Testis (tissue), 3 donors: Measurements from ENCODE around the gene MS4A18. TPM values are rescaled to one million over a fixed set of nuclear protein-coding genes. Genes with fewer than 3 reads are reported as not detected.
A peak's percentile ranks its signal among the peaks of the same experiment; 100 is the strongest.

Experiments
- DNase-seq: peaks from one replicate; pipeline ENCODE4 v3.0.0-alpha.2; 2019
- H3K27ac ChIP-seq, 2 donors: fragments of 200-600 bp; sonication (generic); one replicate each; pipeline ENCODE4 v1.5.1; 2019
- H3K27me3 ChIP-seq: fragments of 200-600 bp; sonication (generic); one replicate; pipeline ENCODE4 v1.5.1; 2019
- H3K36me3 ChIP-seq: fragments of 200-600 bp; sonication (generic); one replicate; pipeline ENCODE4 v1.5.1; 2017; ENCODE audit warnings: low read depth; ENCODE audit errors: missing control alignments
- H3K4me1 ChIP-seq: fragments of 200-600 bp; sonication (generic); one replicate; pipeline ENCODE4 v1.5.1; 2019
- H3K4me3 ChIP-seq, 2 donors: fragments of 200-600 bp; sonication (generic); one replicate each; pipeline ENCODE4 v1.5.1; 2017 to 2019
- H3K9me3 ChIP-seq: fragments of 200-600 bp; sonication (generic); one replicate; pipeline ENCODE4 v1.5.1; 2017
- POLR2A ChIP-seq: fragments of 450-650 bp; IDR thresholded peaks from one replicate; pipeline ENCODE4 v1.6.1; 2017; ENCODE audit warnings: antibody characterized with exemption, mild to moderate bottlenecking, moderate library complexity
- WGBS, 2 donors: methylation state at CpG; one replicate each; pipeline ENCODE4 v1.1.5; 2018; 5-methylcytosine and 5-hydroxymethylcytosine counted together
- intact Hi-C: fragments of 100-400 bp; cut with DNase I; formaldehyde crosslinking; loops from one replicate; pipeline ENCODE4 v1.15.1; 2023; ENCODE audit warnings: low total_unique reads
- polyA plus RNA-seq: library from polyadenylated mRNA; stranded (reverse); fragments of 350-450 nt; fragmentation: Illumina TruSeq; extraction: RNeasy Lipid Tissue Mini Kit (QIAGEN cat#74804); gene quantifications from one replicate; pipeline ENCODE4 v1.2.3, GENCODE V29; 2014; ENCODE audit warnings: low read depth, low replicate concordance; ENCODE audit not compliant: insufficient read depth
- total RNA-seq, 2 donors: library from RNA; depleted of rRNA; stranded (reverse); fragments of >200 nt; gene quantifications; one replicate each; pipeline ENCODE4 v1.2.3, GENCODE V29; 2016
- TF ChIP-seq, protein P1 (sequence below), 3 experiments: fragments of 450-650 bp in 2 of 3; fragments of 200-600 bp in 1 of 3; sonication (generic) in 1 of 3; IDR thresholded peaks; one replicate each; pipeline ENCODE4 v1.5.1; 2016 to 2019; ENCODE audit warnings: antibody characterized with exemption in 3 of 3, mild to moderate bottlenecking in 2 of 3, moderate library complexity in 1 of 3

Gene MS4A18
- total and polyA plus RNA-seq, 3 donors from 2014 or later: 0.50 to 0.96 TPM; not detected in 1

DNA sequence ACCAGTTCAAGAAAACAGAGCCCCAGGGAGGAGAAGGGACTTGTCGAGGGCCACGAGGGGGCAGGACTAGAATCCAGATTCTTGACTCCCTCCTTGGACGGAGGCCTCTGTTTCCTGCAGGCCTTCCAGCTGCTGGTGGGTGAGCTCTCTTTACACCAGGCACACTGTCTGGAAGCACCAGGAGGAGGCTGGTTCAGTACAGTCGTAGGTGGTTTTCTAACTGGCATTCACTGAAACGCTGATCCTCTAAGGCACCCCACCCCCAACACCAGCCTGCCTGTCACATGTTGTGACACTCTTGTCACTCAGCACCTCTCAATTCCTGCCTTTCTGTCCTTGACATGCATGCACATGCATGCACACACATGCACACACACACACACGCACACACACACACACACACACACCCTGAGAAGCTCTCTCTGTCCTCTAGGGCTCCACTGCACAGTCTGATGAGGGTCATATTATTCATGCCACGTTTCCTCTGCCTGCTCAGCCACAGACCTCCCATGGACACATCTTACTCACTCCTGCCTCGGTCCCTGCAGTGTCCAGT is 61.4 kb downstream of the MS4A18 start:
- no peak for TF ChIP-seq POLR2A
- TF ChIP-seq, protein P1, sequence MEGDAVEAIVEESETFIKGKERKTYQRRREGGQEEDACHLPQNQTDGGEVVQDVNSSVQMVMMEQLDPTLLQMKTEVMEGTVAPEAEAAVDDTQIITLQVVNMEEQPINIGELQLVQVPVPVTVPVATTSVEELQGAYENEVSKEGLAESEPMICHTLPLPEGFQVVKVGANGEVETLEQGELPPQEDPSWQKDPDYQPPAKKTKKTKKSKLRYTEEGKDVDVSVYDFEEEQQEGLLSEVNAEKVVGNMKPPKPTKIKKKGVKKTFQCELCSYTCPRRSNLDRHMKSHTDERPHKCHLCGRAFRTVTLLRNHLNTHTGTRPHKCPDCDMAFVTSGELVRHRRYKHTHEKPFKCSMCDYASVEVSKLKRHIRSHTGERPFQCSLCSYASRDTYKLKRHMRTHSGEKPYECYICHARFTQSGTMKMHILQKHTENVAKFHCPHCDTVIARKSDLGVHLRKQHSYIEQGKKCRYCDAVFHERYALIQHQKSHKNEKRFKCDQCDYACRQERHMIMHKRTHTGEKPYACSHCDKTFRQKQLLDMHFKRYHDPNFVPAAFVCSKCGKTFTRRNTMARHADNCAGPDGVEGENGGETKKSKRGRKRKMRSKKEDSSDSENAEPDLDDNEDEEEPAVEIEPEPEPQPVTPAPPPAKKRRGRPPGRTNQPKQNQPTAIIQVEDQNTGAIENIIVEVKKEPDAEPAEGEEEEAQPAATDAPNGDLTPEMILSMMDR (IDR thresholded peaks at IDR 0.05): no peak
- H3K9me3 ChIP-seq: no peaks in the 10 kb centered on the region
- WGBS, 2 donors: 48 to 71% methylated on average over 8 of the region's 8 CpGs
- intact Hi-C loops: no loop called here
- no peaks in the 10 kb centered on the region for H3K36me3 ChIP-seq
- no peaks in the 10 kb centered on the region for H3K27me3 ChIP-seq
- H3K27ac ChIP-seq: no peak overlapping the region
- no peak for DNase-seq
- peaks cover 18% of the 10 kb centered on the region for H3K4me1 ChIP-seq
- no peak overlapping the region for H3K4me3 ChIP-seq

- no peaks in the 10 kb centered on the region for H3K36me3 ChIP-seq
- TF ChIP-seq, protein P1 (IDR thresholded peaks at IDR 0.05): no peak
- TF ChIP-seq POLR2A: no peak
- no peaks in the 10 kb centered on the region for H3K9me3 ChIP-seq
- no peaks in the 10 kb centered on the region for H3K27me3 ChIP-seq
- no peak overlapping the region for H3K4me3 ChIP-seq
- WGBS, 2 donors: 34 to 45% methylated on average over 14 to 15 of the region's 15 CpGs
- H3K27ac ChIP-seq: no peak overlapping the region
- intact Hi-C loops: no loop called here
- peaks cover 18% of the 10 kb centered on the region for H3K4me1 ChIP-seq
- peak; percentile 83 for DNase-seq
Observed at GRCh38 chr11:60786811-60787567, 62.5 kb downstream of the MS4A18 start.

DNA sequence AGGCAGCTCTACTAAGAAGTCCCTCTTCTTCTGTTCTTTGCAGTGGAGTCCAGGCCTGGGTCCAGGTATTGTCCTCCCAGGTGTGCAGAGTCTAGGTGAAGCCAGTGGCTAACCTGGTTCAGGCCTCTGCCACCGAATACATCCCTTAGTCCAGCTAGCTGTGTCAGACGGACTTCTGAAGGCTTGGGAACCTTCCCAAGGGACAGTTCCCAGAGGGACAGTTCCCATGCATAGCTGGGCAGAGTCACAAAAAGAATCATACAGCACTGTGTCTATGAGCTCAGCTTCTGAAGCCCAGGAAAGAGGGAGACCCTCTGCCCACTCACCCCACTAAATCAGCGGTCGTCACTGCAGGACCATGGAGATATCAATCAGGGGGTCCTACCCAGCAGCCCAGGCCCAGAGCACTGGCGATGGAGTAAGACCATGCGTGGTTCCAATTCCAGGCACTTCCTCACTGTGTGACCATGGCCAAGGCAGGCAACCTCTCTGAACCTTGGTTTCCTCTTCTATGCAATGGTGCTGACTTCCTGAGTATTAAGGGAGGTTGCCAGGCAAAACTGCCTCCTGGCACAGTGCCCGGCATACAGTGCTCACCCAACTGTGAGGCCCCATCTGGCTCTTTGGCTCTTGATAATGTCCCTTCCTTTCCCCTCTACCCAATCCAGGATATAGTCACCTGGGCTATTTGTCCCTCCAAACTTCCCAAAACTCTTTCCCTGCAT is 64.0 kb downstream of the MS4A18 start:
- DNase-seq: no peak
- Histone ChIP-seq H3K36me3 (no peaks in the 10 kb centered on the region), H3K4me1 (peaks cover 18% of the 10 kb centered on the region), H3K4me3 (no peak overlapping the region), H3K27me3 (no peaks in the 10 kb centered on the region), H3K9me3 (no peaks in the 10 kb centered on the region), H3K27ac (no peak overlapping the region)
- 71 to 95% methylated on average over 5 to 7 of the region's 7 CpGs for WGBS, 2 donors
- intact Hi-C loops: no loop called here
- TF ChIP-seq POLR2A: no peak
- TF ChIP-seq, protein P1 (IDR thresholded peaks at IDR 0.05): no peak

- 88 to 90% methylated on average over 3 of the region's 3 CpGs for WGBS, 2 donors
- intact Hi-C loops: no loop called here
- H3K9me3 ChIP-seq: no peaks in the 10 kb centered on the region
- no peaks in the 10 kb centered on the region for H3K27me3 ChIP-seq
- no peak for DNase-seq
- H3K4me1 ChIP-seq: peaks cover 17% of the 10 kb centered on the region
- H3K27ac ChIP-seq: no peak overlapping the region
- TF ChIP-seq POLR2A: no peak
- TF ChIP-seq, protein P1 (IDR thresholded peaks at IDR 0.05): no peak
- no peak overlapping the region for H3K4me3 ChIP-seq
- no peaks in the 10 kb centered on the region for H3K36me3 ChIP-seq
Observed at GRCh38 chr11:60790726-60791125, 66.2 kb downstream of the MS4A18 start.
